Panc1 (cell line): ENCODE data around the gene ADAM22. TPM values are rescaled to one million over a fixed set of nuclear protein-coding genes. Genes with fewer than 3 reads are reported as not detected.

Experiments used
- ATAC-seq: fragments of 200-7000 bp; cut with Tn5 transposase; 2 replicates; pipeline ENCODE4 v1.9.1; 2020; ENCODE audit warnings: mild to moderate bottlenecking, moderate library complexity
- BruUV-seq: library from RNA; stranded (reverse); fragments of 400-500 nt; replicated peaks from 2 replicates; lab custom pipeline; 2021; lab: Mats Ljungman, UMichigan
- CTCF ChIA-PET: fragments of 300-600 bp; sonication (Branson Sonifier 250); formaldehyde crosslinking; loops from one replicate; lab custom pipeline; 2022; ENCODE audit warnings: antibody characterized with exemption; lab: Charles Lee
- POLR2A ChIA-PET: fragments of 300-600 bp; sonication (Branson Sonifier 250); formaldehyde crosslinking; loops from one replicate; lab custom pipeline; 2022; ENCODE audit warnings: antibody characterized with exemption; lab: Charles Lee
- DNase-seq: peaks from one replicate; pipeline ENCODE4 v3.0.0-alpha.2; 2010; ENCODE audit warnings: low read depth, low spot score
- H3K27ac ChIP-seq: 2 replicates; pipeline ENCODE4 v1.5.1; 2011; ENCODE audit warnings: mild to moderate bottlenecking, low read length, inconsistent platforms
- H3K27me3 ChIP-seq: fragments of 200-500 bp; sonication (Bioruptor generic); 2 replicates; pipeline ENCODE4 v1.6.0; 2014; ENCODE audit warnings: low read length, inconsistent platforms; ENCODE audit not compliant: control insufficient read depth, insufficient read depth
- H3K36me3 ChIP-seq: fragments of 200-500 bp; sonication (Bioruptor generic); 2 replicates; pipeline ENCODE4 v1.5.1; 2014; ENCODE audit warnings: inconsistent platforms, mild to moderate bottlenecking, low read length, moderate library complexity; ENCODE audit not compliant: control insufficient read depth, insufficient read depth
- H3K4me1 ChIP-seq: 2 replicates; pipeline ENCODE4 v1.5.1; 2011; ENCODE audit warnings: inconsistent platforms, mild to moderate bottlenecking, low read length, moderate library complexity; ENCODE audit not compliant: control insufficient read depth, insufficient read depth
- H3K4me3 ChIP-seq, 2 experiments: 2 replicates each; pipeline ENCODE4 v1.5.1; 2011 to 2012; ENCODE audit warnings: low read depth in 2 of 2, low read length in 2 of 2, mild to moderate bottlenecking in 2 of 2, inconsistent platforms in 1 of 2, moderate library complexity in 1 of 2
- H3K9me3 ChIP-seq: fragments of 200-500 bp; sonication (Bioruptor generic); 2 replicates; pipeline ENCODE4 v1.5.1; 2014; ENCODE audit warnings: low read depth, mild to moderate bottlenecking, inconsistent platforms, low read length, moderate library complexity; ENCODE audit not compliant: control insufficient read depth, insufficient read depth
- CTCF ChIP-seq: fragments of 450-650 bp; IDR thresholded peaks from 2 replicates; pipeline ENCODE4 v1.5.1; 2017; ENCODE audit warnings: mild to moderate bottlenecking
- POLR2AphosphoS5 ChIP-seq: IDR thresholded peaks from 2 replicates; pipeline ENCODE4 v1.6.1; 2012; ENCODE audit warnings: mild to moderate bottlenecking, low read depth, low read length, moderate library complexity
- REST ChIP-seq, 2 experiments: IDR thresholded peaks; 2 replicates each; pipeline ENCODE4 v1.6.1; 2011 to 2012; ENCODE audit warnings: low read depth in 2 of 2, control low read depth in 1 of 2, low read length in 1 of 2, mild to moderate bottlenecking in 1 of 2, moderate library complexity in 1 of 2; ENCODE audit not compliant: insufficient read depth in 1 of 2
- SIN3A ChIP-seq: IDR thresholded peaks from 2 replicates; pipeline ENCODE4 v1.6.1; 2012; ENCODE audit warnings: low read depth, mild to moderate bottlenecking, low read length, moderate library complexity, borderline replicate concordance; ENCODE audit not compliant: insufficient read depth
- TCF7L2 ChIP-seq: IDR thresholded peaks from 2 replicates; pipeline ENCODE4 v1.6.1; 2011; ENCODE audit warnings: mild to moderate bottlenecking, low read depth, low read length, inconsistent platforms
- in situ Hi-C: cut with HindIII; loops from 2 replicates; pipeline ENCODE4 v1.10.0; 2016; ENCODE audit warnings: low sequenced_read_pairs, low pct_unique_long_range_greater_than_20kb
- intact Hi-C: fragments of 100-400 bp; cut with micrococcal nuclease; formaldehyde crosslinking; loops from one replicate; pipeline ENCODE4 v1.10.0; 2022; ENCODE audit not compliant: unreplicated experiment
- total RNA-seq: library from RNA; stranded (reverse); gene quantifications from one replicate; pipeline ENCODE4 v1.2.1, GENCODE V29; 2021; ENCODE audit not compliant: unreplicated experiment

ADAM22 gene
- total RNA-seq, 1 experiment from 2014 or later: 4.2 TPM

- intact Hi-C loops: no loop called here
- Histone ChIP-seq H3K9me3 (no peaks in the 10 kb centered on the region), H3K27ac (no peak overlapping the region), H3K4me3 (no peak overlapping the region), H3K27me3 (no peaks in the 10 kb centered on the region), H3K4me1 (no peaks in the 10 kb centered on the region), H3K36me3 (peaks cover 40% of the 10 kb centered on the region)
- in situ Hi-C loops: no loop called here
- ATAC-seq (no peak), DNase-seq (no peak)
- no TSS peak for BruUV-seq
- ChIA-PET CTCF (no interaction called here), POLR2A (no interaction called here)
- TF ChIP-seq CTCF: no peak
- no peak for TF ChIP-seq POLR2AphosphoS5
- TF ChIP-seq SIN3A: no peak
- no peak for TF ChIP-seq REST (IDR thresholded peaks at IDR 0.05; ENCODE audit: insufficient read depth in 1 of 2, low read depth in 2 of 2, low read length in 1 of 2)
- TF ChIP-seq TCF7L2: no peak
Observed at GRCh38 chr7:88206254-88206653, 272.2 kb downstream of the ADAM22 start.

- POLR2A ChIA-PET: no interaction called here
- no peak for ATAC-seq
- no peaks in the 10 kb centered on the region for H3K27me3 ChIP-seq
- H3K4me1 ChIP-seq: no peaks in the 10 kb centered on the region
- BruUV-seq: no TSS peak
- peaks cover 49% of the 10 kb centered on the region for H3K36me3 ChIP-seq
- CTCF ChIA-PET: no interaction called here
- H3K27ac ChIP-seq: no peak overlapping the region
- TF ChIP-seq CTCF: no peak
- no peak for TF ChIP-seq TCF7L2
- no peak for TF ChIP-seq SIN3A
- TF ChIP-seq REST (IDR thresholded peaks at IDR 0.05; ENCODE audit: insufficient read depth in 1 of 2, low read depth in 2 of 2, low read length in 1 of 2): no peak
- no peak for TF ChIP-seq POLR2AphosphoS5
- no peak for DNase-seq
- H3K9me3 ChIP-seq: no peaks in the 10 kb centered on the region
- in situ Hi-C loops: no loop called here
- no peak overlapping the region for H3K4me3 ChIP-seq
- intact Hi-C loops: no loop called here
Observed at GRCh38 chr7:88208521-88208920, 274.5 kb downstream of the ADAM22 start.
